Activated T-cell treated with anti-CD3 and anti-CD28 coated beads, Interleukin-2, amount 50 U/mL, for 48 hours (primary cell): ENCODE measurements around the gene PPP1R1A.
A peak's percentile ranks its signal among the peaks of the same experiment; 100 is the strongest.

Source experiments
- DNase-seq, 2 experiments: peaks; one replicate each; pipeline ENCODE4 v3.0.0-alpha.2; 2020

The PPP1R1A gene, protein sequence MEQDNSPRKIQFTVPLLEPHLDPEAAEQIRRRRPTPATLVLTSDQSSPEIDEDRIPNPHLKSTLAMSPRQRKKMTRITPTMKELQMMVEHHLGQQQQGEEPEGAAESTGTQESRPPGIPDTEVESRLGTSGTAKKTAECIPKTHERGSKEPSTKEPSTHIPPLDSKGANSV

DNA sequence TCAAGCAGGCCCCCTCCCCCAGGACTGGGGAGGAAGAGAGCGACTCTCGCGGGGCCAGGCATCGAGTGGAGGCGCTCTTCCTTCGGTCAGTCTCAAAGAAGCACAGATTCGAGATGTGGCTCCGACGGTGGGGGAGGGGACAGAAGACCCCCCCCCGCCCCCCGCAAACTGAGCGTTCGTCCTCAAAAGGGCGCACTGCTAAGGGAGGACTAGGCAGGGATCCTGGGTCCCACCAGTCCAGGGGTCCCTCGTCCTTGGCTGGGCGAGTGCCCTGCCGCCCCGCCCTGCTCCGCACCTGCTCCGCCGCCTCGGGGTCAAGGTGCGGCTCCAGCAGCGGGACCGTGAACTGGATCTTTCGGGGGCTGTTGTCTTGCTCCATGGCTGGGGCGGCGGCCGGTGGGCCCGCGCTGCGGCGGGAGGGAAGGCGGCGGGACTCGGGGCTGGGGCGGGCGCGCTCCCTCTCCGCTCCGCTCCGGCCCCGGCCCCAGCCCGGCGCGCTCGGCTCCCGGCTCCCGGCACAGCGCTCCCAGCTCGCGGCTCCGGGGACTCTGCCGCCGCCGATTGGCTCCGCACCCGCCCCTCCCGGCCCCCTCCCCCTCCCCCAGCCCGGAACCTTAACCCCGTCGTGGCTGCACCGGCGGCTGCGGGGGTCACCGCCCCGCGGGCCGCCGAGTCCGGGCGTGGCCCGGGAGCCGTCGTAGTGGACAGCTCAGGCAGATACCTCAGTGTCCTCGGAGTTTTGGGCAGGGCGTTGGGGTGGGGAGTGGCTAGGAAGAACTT lies at the start of gene PPP1R1A:
TSS of gene PPP1R1A (minus strand) at position 550 of the 780 bp plus-strand sequence. CDS start at position 379, 171 bp downstream.
- DNase-seq, result peak in 1 of 2 experiments; percentile 28

DNA sequence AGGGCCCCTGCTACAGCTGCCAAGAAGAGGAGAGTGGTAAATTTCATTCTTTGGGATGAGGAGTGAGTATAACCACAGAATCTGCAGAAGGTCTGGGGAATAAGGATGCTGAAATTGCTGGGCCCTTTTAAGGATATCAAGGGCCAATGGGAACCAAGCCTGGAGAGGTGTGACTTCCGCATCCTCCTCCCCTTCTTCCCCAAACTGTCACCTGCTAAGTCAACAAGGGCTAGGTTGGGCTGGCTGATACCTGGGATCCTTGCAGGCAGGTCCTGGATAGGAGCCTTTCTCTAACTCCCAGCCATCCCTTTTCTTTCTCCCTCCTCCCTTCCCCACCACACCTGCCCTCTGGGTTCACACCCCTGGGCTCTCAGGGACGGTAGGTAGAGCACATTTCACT lies 46.3 kb upstream of the PPP1R1A start, which contains the start of gene LACRT:
TSS of gene LACRT (minus strand) at position 101 of the 400 bp plus-strand sequence. CDS start at position 47, 54 bp downstream.
- no peak for DNase-seq

DNA sequence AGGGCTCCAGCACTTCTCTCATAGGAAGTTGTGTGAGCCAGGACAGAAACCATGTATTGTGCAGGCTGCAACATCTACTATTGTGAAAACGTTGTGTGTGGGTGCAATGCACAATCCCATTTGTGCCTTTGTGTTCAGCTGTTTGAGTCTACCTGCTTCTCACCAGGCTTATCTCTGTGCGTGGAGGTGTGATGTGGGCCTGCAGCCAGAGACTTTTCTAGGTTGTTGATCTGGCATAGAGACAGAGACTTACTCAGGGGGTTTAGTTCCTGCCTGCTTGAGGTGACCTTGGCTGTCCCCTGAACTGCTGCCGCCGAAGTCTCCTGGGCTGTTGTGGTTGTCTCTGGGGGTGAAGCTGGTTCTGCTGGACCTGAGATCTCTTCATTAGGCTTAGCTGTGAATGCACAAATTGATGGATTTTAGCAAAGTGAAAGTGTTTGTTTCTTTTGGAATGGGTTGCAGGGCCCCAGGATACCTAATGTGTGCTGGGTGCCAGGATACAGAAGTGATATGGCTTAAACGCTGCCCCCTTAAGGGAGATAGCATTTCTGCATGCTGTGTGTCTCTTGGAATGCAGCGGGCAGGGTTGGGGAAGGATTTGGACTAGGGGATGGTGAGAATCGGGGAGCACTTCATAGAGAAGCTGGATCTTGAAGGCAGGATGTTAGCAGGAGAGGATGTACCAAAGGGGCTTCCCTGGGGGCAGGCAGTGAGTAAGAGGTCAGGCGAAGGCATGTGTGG lies 43.7 kb upstream of the PPP1R1A start:
- no peak for DNase-seq

DNA sequence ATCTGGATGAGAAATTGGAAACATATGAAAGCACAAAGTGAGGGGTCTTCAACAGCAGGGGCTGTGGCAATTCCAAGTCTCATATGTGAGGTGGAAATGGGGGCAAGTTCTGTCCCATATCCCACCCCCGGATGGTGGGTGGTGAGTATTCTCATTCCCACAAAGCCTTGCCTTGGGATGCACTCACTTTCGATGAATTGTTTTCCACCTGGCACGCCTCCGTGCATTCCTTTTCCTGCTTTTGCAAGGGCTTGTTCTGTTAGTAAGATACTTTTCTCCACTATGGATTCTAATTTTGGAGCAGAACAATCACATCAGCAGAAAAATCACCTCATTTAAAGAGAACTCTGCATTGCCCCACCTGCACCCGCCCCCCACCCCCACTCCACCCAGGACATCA lies 43.1 kb upstream of the PPP1R1A start:
- no peak for DNase-seq

DNA sequence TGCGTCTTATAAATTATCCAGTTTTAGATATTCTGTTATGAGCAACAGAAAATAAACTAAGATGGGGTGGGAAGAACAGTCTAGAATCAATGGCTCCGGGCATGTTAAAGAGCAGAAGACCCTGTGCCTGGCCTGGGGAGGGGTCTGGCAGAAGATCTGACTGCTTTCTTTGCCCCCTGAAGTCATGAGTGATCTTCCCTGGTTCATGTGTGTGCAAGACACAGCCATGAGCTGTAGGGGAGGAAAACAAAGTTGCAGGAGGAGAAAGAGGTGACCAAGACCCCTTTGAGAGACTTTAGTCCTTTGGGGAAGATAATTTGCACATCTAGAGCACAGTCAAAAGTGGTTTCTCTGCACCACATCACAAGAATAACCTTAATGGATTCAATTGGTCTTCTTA lies 41.5 kb upstream of the PPP1R1A start:
- no peak for DNase-seq

DNA sequence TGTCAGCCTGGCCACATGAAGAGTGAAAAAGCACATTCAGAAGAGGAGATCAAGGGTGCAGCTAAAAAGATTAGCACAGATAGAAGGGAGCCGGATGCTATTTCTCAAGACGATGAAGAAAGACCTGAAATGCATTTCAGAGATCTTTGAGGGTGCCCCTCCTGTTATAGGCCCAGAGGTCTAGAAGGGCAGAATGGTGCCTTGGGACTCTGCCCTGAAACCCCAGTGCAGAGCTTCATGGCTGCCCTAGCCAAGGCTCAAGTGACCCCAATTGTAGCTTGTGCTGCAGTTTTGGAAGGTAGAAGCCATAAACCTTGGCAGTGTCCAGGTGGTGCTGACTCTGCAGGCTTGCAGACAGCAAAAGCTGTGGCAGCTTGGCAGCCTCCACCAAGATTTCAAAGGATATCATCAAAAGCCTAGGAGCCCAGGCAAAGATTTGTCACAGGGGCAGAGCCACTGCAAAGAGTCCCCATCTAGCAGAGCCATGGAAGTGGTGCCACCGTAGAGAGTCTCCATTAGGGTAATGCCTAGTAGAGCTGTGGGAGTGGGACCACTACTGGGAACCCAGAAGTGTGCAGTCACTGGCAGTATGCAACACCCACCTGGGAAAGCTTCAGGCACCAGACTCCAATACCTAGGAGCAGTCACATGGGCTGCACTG lies 39.9 kb upstream of the PPP1R1A start:
- no peak for DNase-seq

DNA sequence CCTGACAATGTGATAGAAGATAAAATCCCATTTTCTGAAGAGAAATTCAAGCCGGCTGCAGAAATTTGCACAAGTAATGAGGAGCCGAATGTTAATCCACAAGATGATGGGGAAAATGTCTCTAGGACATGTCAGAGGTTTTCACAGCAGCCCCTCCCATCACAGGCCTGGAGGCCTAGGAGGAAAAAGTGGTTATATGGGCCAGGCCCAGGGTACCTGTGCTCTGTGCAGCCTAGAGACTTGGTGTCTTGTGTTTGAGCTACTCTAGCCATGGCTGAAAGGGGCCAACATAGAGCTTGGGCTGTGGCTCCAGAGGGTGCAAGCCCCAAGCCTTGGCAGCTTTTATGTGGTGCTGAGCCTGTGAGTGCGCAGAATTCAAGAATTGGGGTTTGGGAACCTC lies 38.8 kb upstream of the PPP1R1A start:
- DNase-seq, result no peak

DNA sequence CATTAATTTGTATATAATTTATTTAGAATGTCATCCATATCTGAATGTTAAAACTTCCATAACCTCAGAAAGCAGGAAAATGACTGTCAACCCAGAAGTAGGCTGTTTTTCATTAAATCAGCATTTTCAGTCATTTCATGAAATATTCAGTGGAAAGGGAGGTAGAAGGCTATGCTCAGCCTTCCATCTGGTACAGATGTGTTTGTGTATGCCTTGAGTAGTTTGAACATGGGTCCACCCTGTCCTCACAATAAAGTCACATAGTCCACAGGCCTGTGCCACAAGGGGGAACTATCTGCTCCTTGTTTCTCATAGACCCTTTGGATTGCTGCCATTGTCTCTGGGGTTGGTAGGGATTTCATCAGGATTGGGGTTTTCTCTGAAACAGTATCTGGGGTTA lies 37.1 kb upstream of the PPP1R1A start:
- no peak for DNase-seq

DNA sequence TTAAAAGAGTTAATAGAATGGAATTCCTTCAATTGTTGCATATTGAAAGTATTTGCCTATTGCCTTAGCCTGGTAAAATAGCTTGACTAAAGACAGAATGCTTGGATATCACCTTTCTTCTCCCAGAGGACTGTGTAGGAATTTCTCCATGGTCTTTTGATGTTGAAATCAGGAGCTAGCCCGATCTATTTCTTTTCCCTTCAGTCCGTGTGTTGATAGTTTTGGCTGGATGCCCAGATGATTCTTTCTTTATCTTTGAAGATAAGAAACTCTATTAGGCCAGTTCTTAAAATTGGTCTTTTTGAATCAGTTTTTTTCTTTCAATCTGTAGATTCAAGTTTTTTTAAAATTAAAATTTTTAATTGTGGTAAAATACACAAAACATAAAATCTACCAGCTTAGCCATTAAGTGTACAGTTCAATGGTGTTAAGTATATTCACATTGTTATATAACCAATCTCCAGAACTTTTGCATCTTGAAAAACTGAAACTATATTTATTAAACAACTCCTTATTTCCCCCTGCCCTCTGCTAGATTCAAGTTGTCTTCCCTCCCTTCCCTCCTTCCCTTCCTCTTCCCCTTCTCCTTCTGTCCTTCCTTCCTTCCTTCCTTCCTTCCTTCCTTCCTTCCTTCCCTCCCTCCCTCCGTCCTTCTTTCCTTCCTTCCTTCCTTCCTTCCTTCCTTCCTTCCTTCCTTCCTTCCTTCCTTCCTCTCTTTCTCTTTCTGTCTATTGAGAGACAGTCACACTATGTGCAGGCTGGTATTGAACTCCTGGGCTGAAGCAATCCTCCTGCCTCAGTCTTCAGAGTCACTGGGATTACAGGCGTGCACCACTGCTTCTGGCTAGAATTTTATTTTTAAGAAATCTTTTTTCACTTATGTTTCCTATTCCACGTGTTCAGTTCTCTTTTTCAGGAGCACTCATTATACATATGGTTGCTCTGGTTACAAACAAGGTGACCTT lies 36.1 kb upstream of the PPP1R1A start:
- no peak for DNase-seq

DNA sequence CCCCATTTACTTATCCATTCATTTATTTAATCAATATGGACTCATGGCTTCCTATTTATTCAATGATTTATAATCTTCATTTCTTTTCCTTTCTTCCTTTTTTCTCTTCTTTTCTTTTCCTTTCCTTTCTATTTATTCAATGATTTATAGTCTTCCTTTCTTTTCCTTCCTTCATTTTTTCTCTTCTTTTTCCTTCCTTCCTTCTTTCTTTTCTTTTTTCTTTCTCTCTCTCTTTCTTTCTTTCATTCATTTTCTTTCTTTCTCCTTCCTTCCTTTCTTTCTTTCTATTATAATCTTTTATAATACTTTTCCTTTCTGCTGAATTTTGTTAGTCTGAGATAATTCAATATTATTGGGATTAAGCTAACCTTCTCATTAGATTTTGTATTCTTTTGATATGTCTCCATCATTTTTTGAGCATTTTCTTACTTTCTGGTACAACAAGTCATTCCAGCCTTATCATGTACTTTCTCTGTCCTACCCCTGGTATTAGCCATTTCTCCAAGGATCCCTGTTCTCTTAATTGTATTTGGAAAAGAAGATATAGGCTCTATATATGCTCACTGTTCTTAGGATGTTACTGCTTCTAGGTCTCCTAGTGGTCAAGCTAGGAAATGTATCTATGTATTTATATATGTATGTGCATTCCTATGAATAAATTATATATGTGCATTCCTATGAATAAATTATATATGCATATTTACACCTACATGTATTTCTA lies 34.2 kb upstream of the PPP1R1A start:
- DNase-seq, result no peak

DNA sequence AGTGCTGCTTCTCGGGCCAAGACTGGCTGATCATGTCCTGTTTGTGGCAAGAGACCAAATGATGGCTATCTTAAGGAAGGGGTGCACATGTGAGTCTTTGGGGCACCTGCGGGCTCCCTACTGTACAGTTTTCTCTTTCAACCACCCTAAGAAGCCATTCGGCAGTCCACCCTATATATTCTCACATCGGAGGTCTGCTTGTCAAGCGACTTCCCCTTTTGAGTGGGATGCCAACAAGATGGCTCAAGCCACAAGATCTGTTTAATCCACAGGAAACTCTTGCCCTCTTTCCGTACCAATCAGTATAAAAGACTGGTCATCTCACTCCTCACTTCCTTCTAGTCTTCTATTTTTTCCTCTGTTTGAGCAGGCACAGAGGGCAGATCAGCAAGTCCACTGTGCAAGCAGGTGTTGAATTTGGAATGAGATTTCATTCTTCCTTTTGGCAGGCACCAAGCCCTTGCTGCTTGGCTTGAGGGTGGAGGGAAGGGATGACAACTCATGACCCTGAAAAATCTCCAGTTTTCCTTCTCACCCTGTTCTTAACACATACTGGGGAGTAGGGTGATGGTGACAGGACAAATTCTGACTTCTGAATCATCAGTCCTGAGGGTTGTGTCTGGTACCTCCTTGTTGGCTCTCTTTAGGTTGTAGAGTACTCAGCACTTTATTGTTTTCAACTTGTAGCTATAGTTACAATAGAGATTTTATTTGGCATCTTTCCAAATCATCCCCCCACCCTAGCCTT lies 28.6 kb upstream of the PPP1R1A start:
- no peak for DNase-seq

DNA sequence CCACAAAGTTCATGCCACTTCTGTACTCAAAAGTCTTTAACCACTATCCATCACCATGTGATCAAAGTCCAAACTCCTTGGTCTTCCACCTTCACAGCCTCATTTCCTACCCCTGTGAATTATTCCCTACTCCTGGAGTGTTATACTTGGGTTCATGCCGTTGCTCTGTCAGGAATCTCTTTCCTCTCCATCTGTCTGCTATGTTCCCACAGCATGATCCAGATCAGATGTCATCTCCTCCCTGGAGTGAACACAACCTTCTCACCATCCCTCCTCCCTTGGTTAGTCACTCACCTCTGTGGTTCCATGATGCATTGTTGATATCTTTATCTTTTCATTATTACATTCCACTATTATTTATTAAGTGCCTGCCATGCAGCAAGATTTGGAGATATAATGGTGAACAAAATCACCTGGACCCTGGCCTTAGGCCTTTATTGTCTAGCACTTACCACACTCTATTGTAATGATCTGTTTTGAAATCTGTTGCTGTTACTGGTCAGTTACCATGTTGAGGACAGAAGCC lies 23.8 kb upstream of the PPP1R1A start:
- no peak for DNase-seq

DNA sequence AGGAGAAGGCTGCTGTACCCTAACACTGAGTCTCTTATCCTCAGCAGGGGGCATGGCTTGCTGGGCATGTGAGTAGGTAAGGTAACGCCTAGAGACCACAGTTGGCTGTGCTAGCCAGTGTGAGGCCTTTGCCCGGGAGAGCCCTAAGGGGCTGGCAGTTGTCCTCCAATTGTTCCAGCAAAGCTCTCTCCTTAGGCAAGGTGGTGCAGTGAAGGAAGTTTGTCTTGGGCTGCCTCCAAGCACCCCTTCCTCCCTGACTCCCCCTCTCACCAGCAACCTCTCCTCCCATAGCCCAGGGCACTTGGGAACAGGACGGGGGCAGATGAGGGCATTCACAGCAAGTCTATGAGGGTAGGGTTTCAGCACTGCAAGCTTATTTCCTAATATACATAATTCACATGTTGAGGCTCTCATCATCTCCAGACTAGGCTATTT lies 23.3 kb upstream of the PPP1R1A start:
- no peak for DNase-seq

DNA sequence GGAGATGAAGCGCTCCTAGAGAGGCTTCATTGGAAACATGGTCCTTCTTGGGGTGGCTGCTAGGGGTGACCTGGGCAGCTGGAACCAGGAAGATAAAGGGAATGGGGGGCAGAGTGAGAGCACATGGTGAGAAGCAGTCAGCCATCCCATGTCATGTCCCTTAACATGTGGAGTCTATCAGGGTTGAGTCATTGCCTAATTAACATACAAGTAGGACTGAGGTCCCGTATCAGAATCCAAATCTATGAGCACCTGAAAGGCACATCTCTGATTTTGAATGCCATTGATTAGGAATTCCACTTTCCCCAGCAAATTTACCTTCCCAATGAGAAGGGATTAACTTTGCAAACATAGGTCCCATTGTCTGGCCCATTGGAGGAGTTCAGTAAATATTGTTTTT lies 20.3 kb upstream of the PPP1R1A start:
- no peak for DNase-seq

DNA sequence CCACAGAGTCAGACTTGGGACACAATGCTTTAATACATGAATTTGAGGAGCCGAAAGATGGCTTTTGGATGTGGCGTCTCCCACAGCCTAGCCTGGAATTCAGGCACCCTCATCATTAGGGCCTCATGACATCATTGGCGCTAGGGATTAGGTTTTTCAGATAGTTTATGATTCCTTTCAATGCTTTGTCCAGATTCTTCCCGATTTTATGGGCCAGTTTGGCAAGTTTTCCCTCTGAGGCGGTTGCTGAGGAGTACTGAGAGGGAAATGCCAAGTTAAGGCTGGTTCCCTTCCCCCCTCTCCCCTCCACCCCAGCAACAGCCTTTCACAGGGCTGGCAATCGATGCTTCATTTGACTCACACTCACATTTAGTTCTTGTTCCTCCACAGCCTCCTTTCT lies 19.7 kb upstream of the PPP1R1A start:
- no peak for DNase-seq

DNA sequence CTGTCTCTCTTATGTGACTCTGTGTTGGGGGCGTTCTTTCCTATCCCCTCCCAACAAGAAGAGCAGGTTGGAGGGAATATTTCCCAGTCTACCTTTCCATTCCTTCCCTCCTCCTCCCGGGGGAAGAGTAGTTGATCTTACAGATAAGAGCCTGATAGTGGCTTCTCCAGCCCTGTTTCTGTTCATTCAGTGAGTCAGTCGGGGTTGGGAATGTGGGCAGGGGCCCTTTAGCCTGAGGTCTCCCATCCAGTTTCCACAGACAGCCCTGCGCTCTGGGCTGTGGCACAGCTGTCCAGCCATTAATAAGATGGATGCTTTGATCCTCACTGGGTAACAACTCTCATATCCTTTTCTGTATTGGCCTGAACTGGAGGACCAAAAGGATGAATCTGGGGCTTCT lies 18.1 kb upstream of the PPP1R1A start:
- no peak for DNase-seq

DNA sequence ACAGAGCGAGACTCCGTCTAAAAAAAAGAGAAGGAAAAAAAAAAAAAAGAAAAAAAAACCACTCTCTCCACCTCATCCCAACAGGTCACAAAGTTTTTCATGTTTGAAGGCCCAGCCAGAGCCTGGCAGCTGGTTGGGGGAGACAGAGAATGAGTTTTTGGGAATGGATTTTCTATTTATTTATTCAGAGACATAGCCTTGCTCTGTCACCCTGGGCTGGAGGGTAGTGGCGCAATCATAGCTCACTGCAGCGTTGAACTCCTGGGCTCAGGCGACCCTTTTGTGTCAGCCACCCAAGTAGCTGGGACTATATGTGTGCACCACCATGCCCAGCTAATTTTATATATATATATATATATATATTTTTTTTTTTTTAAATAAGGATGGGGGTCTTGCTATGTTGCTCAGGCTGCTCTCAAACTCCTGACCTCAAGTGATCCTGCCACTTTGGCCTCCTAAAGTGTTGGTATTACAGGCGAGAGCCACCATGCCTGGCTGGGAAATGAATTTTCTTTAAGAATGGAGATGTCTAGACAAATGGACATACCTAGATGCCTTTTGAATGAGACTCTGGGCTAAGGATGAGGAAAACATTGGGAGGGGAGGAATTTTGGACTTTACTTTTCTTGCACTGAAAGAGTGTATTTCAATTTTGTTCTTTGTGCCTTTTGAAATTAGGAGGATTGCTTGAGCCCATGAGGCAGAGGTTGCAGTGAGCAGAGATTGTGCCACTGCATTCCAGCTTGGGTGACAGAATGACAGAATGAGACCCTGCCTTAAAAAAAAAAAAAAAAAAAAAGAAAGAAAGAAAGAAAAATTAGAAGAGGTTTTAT lies 16.9 kb upstream of the PPP1R1A start:
- no peak for DNase-seq

DNA sequence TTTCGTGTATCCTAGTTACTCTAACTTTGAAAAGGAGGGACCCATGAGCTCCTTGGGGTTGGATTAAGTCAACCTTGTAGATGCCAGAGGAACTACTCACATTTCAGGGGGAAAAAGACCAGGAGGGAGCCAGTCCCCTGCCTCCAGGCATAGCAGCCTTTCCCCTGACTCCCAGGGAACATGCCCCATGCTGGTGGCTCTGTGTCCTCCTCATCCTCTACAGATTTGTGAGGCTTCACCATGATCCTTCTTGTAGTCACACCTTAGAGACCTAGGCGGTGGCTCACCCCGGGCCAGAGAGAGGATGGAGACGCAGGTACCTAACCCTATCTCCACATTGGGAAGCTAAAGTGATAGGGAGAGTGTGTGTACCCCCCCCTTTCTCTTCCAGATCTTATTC lies 16.0 kb upstream of the PPP1R1A start:
- no peak for DNase-seq

DNA sequence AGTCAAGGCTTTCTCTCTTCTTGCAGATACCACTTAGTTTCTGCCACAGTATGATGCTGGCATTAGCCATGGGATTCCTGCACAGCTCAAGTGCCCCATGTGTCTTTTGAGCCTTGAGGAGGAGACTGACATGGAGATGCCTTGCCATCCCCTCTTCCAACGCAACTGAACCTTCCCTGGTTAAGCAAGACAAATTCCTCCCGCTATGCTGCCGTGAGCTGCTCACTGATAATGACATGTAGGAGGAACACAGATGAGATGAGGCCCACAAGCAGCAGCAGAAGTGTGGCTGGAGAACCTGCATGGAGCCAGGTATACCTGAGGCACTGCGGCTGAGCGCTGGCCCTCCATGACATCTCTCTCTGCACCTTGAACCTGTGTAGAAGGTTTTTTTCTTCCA lies 15.4 kb upstream of the PPP1R1A start:
- DNase-seq, result no peak
